ENCODE measurements around the gene RHOBTB3.

The RHOBTB3 gene

DNA sequence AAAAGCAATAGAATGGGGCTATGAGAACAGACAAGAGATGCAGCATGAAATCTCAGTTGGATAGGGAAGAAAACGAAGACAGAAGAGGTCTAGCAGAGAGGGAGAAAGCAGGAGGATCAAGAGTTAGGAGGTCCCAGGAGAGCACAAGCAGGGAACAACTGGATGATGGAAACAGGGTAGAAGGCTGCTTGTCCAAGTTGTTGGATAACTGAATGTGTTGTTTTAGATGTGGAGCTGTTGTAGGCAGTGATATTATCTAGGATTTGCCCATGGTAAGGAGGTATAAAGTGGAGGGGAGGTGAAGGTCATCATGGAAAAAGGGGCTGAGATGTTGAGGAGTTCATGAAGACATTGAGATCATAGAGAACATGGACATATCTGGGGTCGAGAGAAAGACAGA, 12.4 kb upstream of the RHOBTB3 start:
- no peak overlapping the region for H3K27ac Mint-ChIP-seq (ENCODE audit: low read depth)
- no peaks in the 10 kb centered on the region for H3K27me3 Mint-ChIP-seq
- H3K4me1 Mint-ChIP-seq = peaks cover 6% of the 10 kb centered on the region
- H3K4me3 Mint-ChIP-seq = no peak overlapping the region
- H3K9me3 Mint-ChIP-seq = no peaks in the 10 kb centered on the region
- ATAC-seq (replicated peaks; ENCODE audit: extremely low read depth, poor library complexity, severe bottlenecking) = no peak
- H3K36me3 Mint-ChIP-seq (ENCODE audit: insufficient read depth) = no peaks in the 10 kb centered on the region
- DNase-seq (ENCODE audit: low spot score in 2 of 2) = no peak

DNA sequence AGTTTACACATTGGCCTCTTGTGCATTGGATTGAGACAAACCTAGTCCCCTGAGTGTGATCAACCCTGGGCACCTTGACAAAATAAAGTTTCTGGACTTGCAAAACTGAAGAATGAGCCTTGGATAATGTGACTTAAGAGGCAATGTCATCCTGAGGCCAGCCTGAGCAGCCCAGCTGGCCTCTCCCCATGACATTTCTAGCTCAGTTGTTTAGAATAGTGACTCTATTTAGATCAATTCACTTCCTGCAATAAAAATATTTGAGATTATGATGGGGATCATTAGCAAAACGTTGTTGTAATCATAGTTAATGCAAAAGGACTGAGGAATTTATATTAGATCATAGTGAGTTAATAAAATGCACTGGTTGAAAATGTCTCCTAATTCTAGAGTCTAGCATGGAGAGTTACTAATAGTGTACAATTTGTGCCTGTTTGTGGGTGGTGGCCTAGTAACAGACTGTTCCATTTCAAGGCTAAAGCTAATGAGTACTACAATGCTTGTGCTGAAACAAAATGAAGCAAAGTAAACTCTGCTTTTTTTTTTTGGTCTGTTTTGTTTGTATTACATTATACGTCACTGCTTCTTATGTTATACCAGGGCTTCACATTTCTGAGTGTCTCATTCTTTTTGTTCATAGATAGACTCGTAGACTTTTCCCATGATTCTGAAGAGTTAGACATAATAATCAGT, 10.9 kb upstream of the RHOBTB3 start:
- DNase-seq (ENCODE audit: low spot score in 2 of 2) (no peak), ATAC-seq (replicated peaks; ENCODE audit: extremely low read depth, poor library complexity, severe bottlenecking) (no peak)
- Mint-ChIP-seq H3K4me1 (peaks cover 6% of the 10 kb centered on the region), H3K27ac (ENCODE audit: low read depth) (no peak overlapping the region), H3K9me3 (no peaks in the 10 kb centered on the region), H3K36me3 (ENCODE audit: insufficient read depth) (no peaks in the 10 kb centered on the region), H3K27me3 (no peaks in the 10 kb centered on the region), H3K4me3 (no peak overlapping the region)

DNA sequence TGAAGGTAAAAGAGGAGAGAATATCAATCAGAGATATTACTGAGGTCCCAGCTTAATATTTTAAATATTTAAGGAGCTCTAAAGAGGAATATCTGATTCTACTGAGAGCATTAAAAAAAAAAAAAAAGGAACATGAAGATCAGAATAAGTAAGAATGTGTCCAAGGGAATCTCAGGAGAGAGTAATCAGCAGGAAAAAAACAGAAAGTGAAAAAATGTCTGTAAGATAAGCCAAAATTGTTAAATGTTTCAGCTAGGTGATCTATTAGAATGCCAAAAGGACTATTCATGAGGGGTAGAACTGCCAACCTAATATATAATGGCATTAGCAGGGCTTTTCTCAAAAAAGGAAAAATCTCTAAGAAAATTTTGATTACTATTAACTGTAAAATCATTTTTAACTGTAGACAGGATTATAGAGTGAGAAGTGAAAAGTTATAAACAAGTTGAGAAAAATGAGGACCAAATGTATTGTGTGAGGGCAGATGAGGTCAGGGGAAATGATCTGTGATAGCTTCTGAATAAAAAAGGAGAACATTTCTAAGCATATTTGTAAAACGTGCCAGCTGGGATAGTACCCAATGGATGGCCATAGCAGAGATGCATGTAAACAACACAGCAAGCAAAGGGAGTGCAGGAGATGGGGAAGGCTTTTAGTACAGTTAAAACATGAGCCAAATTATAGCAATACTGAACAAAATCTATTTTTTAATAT, 9.4 kb upstream of the RHOBTB3 start:
- Mint-ChIP-seq H3K36me3 (ENCODE audit: insufficient read depth) (no peaks in the 10 kb centered on the region), H3K4me3 (no peak overlapping the region), H3K27ac (ENCODE audit: low read depth) (no peak overlapping the region), H3K27me3 (no peaks in the 10 kb centered on the region), H3K4me1 (no peaks in the 10 kb centered on the region), H3K9me3 (no peaks in the 10 kb centered on the region)
- ATAC-seq (replicated peaks; ENCODE audit: extremely low read depth, poor library complexity, severe bottlenecking) = no peak
- DNase-seq (ENCODE audit: low spot score in 2 of 2) = no peak

DNA sequence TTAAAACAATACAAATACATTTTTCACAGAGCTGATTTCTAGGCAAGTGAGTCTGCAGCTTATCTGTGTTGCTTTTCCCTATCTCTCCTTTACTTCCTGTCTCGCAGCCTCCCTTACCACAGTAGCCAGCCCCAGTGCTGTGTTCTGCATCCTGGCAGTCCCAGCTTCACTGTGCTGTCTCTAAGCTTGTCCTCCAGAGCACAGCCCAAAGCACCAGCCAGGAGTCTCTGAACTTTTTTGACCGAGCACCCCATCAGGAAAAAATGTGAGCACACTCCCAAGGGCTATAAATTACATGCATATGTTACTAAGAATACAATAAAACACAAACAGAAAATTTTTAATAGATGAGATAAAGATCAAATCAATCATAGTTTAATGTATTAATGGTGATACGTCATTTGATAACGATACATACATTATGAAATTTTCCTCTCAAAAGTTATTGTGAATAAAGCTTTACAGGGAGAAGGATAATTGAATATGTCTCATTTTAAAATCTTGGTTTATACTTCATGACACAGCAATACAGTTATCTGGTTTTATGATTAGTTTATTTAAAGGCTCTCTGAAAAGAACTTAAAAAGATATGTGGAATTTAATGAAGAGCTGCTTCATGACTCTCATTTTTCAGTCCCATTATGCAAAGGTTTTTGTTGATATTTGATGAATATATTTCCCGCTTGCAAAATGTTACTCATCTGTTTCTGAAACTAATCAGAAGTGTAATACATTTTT, 7.3 kb upstream of the RHOBTB3 start:
- Mint-ChIP-seq H3K4me3 (no peak overlapping the region), H3K27me3 (no peaks in the 10 kb centered on the region), H3K27ac (ENCODE audit: low read depth) (no peak overlapping the region), H3K4me1 (no peaks in the 10 kb centered on the region), H3K36me3 (ENCODE audit: insufficient read depth) (no peaks in the 10 kb centered on the region), H3K9me3 (no peaks in the 10 kb centered on the region)
- DNase-seq (ENCODE audit: low spot score in 2 of 2) = no peak
- ATAC-seq (replicated peaks; ENCODE audit: extremely low read depth, poor library complexity, severe bottlenecking) = no peak

DNA sequence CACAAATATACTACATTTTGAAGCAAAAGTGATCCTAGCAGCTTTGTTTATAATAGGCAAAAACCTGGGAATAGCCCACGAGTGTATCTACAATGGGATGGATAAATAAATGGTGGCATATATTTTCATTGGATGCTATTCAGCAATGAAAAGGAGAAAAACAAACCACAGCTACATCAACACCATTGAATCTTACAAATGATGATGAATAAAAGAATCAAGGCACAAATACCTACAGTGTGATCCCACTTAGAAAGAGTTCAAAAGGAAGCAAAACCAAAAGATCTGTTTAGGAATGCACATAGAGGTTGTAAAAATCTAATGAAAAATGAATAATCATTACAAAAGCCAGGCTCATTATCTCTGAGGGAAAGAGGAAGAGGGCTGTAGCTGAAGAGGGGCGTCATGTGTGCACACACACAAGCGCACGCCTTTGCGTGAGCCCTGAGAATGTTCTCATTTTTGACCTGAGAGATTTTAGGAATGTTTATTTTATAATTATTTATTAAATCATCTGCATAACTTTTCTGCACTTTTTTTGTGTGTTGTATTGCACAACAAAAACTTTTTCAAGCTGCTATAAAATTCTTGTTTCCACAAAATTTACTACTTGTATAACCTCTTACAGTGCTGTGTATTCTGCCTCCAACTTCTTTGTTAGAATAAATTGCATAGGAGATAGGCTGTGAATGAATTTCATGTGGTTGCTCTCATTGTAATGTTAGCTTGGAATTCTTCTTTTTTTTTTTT, 5.9 kb upstream of the RHOBTB3 start:
- no peaks in the 10 kb centered on the region for H3K9me3 Mint-ChIP-seq
- DNase-seq (ENCODE audit: low spot score in 2 of 2) = no peak
- peaks cover 10% of the 10 kb centered on the region for H3K27me3 Mint-ChIP-seq
- H3K4me1 Mint-ChIP-seq = peaks cover 2% of the 10 kb centered on the region
- H3K36me3 Mint-ChIP-seq (ENCODE audit: insufficient read depth) = peaks cover 3% of the 10 kb centered on the region
- H3K27ac Mint-ChIP-seq (ENCODE audit: low read depth) = no peak overlapping the region
- no peak overlapping the region for H3K4me3 Mint-ChIP-seq
- ATAC-seq (replicated peaks; ENCODE audit: extremely low read depth, poor library complexity, severe bottlenecking) = no peak

DNA sequence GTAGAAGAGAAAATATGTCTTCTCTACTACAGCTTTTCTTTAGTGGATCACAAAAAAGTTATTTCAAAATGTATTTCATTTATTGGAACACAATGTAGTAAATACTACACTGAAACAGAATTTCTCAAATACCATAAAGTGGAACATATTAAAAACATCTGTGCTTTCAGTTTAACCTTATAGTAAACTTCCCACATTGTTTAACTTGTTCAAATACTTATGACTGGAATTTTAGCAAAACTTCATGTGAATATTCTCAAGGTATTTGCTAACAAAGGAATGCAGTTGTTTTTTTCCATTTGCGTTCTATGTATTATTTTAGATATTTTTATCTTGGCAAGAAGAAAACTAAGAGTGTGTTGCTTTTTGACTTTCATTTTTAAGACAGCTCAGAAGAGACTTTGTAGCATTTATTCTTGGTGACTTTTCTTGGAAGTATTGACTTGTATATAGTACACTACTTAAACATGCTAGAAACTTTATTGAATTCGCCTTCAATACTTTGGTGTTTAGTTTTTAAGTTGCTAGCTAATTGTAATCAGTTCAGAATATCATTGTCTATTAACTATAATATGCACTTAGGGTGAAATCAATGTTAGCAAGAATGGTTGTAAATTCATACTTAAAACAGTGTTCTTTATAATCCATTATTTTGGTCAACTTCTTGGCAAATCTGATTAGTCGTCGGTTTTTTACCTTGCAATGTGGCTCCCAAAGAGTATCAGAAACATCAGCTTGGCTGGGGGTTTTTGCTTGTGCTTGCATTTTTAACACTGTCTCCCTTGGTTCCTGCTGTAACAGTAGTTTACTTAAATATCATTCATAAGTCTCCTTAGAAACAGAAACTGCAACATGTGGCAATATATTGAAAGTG, 5.0 kb upstream of the RHOBTB3 start:
- DNase-seq (ENCODE audit: low spot score in 2 of 2) = no peak

DNA sequence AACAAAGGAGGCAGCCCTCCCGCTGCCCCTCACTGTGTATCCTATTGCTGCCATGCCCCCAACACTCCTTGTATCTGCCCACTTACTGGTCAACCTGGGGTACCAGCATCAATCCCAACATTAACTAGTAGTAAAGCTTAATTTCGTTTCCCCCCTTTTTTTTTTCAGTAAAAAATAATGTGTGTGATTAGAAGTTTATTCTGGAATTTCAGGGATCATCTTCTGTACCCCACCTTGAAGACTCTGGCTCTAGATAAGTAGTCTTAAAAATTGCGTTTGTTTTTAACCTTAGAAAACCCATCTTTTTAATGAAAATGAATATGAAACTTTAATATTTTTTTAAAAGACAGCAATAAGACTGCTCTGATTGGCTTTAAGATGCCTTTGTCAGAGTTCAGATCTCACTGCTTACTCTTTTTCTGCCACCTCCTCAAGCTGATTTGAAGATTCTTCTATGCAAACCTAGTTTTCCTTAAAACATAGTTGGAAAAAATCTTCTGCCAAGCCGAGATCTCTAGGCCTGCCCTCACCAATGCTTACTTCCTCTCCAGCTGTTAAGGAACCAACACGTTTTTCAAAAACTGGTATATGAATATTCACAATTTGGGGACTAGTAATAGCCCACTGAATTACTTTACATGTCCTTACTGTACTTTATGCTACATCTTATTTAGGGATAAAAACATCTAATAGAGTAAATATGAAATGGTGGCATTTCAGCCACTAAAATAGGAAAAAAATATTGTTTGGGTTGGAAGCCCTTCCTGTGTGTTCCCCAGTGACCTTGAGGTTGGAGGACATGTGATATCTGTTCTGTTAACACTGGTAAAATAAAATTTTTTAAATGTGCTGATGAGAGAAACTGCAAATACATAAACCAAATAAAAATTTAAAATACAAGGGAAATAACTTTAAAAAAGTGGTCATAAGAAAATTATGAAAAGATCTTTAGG, 4.0 kb upstream of the RHOBTB3 start:
- Mint-ChIP-seq H3K4me1 (peaks cover 16% of the 10 kb centered on the region), H3K27me3 (peaks cover 26% of the 10 kb centered on the region), H3K27ac (ENCODE audit: low read depth) (no peak overlapping the region), H3K9me3 (no peaks in the 10 kb centered on the region), H3K36me3 (ENCODE audit: insufficient read depth) (peaks cover 3% of the 10 kb centered on the region), H3K4me3 (no peak overlapping the region)
- ATAC-seq (replicated peaks; ENCODE audit: extremely low read depth, poor library complexity, severe bottlenecking) (no peak), DNase-seq (ENCODE audit: low spot score in 2 of 2) (no peak)

More for the DNA sequence above, 5.0 kb upstream of the RHOBTB3 start:
- H3K4me1 Mint-ChIP-seq = peaks cover 11% of the 10 kb centered on the region
- H3K27ac Mint-ChIP-seq (ENCODE audit: low read depth) = no peak overlapping the region
- H3K27me3 Mint-ChIP-seq = peaks cover 19% of the 10 kb centered on the region
- no peaks in the 10 kb centered on the region for H3K9me3 Mint-ChIP-seq
- H3K4me3 Mint-ChIP-seq = no peak overlapping the region
- H3K36me3 Mint-ChIP-seq (ENCODE audit: insufficient read depth) = peaks cover 3% of the 10 kb centered on the region
- ATAC-seq (replicated peaks; ENCODE audit: extremely low read depth, poor library complexity, severe bottlenecking) = no peak

DNA sequence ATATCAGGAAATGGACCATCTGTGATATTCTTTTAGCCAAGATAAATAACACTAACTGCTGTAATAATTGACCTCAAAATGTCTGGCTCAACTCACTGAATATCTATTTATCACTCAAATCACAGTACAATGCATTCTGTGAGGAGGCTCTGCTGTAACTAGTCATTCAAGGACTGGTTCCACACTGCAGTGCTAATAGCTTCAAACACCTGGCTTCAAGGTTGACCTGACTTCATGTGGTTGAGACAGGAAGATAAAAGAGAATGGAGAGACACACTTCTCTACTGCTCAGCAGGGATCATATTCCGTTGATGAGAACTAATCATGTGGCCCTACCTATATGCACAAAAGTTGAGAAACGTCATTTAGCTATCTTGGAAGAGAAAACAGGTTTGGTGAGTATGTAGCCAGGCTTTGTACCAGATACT, 3.4 kb upstream of the RHOBTB3 start:
- H3K27ac Mint-ChIP-seq (ENCODE audit: low read depth) = no peak overlapping the region
- no peaks in the 10 kb centered on the region for H3K9me3 Mint-ChIP-seq
- DNase-seq (ENCODE audit: low spot score in 2 of 2) (no peak), ATAC-seq (replicated peaks; ENCODE audit: extremely low read depth, poor library complexity, severe bottlenecking) (no peak)
- no peak overlapping the region for H3K4me3 Mint-ChIP-seq
- H3K36me3 Mint-ChIP-seq (ENCODE audit: insufficient read depth) = peaks cover 3% of the 10 kb centered on the region
- H3K4me1 Mint-ChIP-seq = peaks cover 19% of the 10 kb centered on the region
- peaks cover 33% of the 10 kb centered on the region for H3K27me3 Mint-ChIP-seq

DNA sequence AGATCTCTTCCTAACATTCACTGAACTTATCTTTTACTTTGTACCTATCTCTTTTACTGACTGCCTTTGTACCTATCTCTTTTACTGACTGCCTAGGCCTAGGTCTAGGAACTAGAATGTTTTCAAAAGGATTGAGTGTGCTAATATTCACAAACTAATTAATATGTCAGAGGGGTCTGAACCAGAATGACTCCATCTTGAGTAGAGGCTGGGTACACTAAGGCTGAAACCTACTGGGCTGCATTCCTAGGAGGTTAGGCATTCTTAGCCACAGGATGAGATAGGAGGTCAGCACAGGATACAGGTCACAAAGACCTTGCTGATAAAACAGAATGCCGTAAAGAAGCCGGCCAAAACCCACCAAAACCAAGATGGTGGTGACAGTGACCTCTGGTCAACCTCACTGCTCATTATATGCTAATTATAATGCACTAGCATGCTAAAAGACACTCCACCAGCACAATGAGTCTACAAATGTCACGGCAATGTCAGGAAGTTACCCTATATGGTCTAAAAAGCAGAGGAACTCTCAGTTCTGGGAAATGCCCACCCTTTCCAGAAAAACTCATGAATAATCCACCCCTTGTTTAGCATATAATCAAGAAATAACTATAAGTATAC, 2.5 kb upstream of the RHOBTB3 start:
- DNase-seq (ENCODE audit: low spot score in 2 of 2) = no peak

DNA sequence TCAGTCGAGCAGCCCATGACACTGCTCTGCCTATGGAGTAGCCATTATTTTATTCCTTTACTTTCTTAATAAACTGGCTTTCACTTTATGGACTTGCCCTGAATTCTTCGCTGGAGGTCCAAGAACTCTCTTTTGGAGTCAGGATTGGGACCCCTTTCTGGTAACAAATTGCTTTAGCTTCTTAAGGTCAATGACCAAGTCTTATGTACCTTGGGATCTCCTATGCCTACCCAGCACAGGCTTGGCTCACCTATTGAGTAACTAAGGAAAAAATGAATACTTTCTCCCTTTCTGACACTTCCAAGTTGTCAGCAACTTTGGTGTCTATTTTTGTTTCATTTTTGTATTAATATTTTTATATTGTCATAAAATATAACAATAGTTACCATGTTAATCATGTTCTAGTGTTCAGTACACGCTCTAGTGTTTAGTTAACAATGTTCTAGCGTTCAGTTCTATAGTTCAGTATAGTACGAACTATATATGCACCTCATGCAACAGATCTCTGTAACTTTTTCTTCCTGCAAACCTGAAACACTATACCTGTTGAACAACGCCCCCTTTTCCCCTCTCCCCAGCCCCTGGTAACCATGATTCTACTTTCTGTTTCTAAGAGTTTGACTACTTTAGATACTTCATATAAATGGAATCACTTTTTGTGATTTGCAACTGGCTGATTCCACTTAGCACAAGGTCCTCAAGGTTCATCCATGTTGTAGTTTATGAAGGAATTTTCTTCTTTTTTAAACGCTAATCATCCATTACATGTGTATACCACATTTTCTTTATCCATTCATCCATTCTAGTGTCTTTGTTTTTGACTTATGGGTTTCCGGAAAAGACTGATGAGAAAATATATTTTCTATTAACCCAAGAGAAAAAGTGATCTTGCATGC, 1.8 kb upstream of the RHOBTB3 start:
- H3K36me3 Mint-ChIP-seq (ENCODE audit: insufficient read depth) = peaks cover 3% of the 10 kb centered on the region
- H3K27me3 Mint-ChIP-seq = peaks cover 48% of the 10 kb centered on the region
- DNase-seq (ENCODE audit: low spot score in 2 of 2) (no peak), ATAC-seq (replicated peaks; ENCODE audit: extremely low read depth, poor library complexity, severe bottlenecking) (no peak)
- no peak overlapping the region for H3K27ac Mint-ChIP-seq (ENCODE audit: low read depth)
- H3K4me1 Mint-ChIP-seq = peaks cover 19% of the 10 kb centered on the region
- peak overlapping the region; percentile 81 for H3K4me3 Mint-ChIP-seq
- no peaks in the 10 kb centered on the region for H3K9me3 Mint-ChIP-seq

More for the DNA sequence above, 2.5 kb upstream of the RHOBTB3 start:
- Mint-ChIP-seq H3K27me3 (peaks cover 41% of the 10 kb centered on the region), H3K4me3 (no peak overlapping the region), H3K4me1 (peaks cover 19% of the 10 kb centered on the region), H3K36me3 (ENCODE audit: insufficient read depth) (peaks cover 3% of the 10 kb centered on the region), H3K27ac (ENCODE audit: low read depth) (no peak overlapping the region), H3K9me3 (no peaks in the 10 kb centered on the region)
- ATAC-seq (replicated peaks; ENCODE audit: extremely low read depth, poor library complexity, severe bottlenecking) = no peak

Data from central memory CD8-positive, alpha-beta T cell (primary cell).